DND-41 (cell line): ENCODE measurements around the gene ADCY2.

ENCODE experiments used
- ATAC-seq: fragments of 200-7000 bp; cut with Tn5 transposase; 3 replicates; pipeline ENCODE4 v1.9.1; 2021; ENCODE audit warnings: low read depth; ENCODE audit not compliant: insufficient read depth
- DNase-seq: peaks from one replicate; pipeline ENCODE4 v3.0.0-alpha.2; 2020
- H2AFZ ChIP-seq: 2 replicates; pipeline ENCODE4 v1.6.0; 2012; ENCODE audit warnings: low read depth, low read length
- H3K27ac ChIP-seq: 2 replicates; pipeline ENCODE4 v1.5.1; 2012; ENCODE audit warnings: low read length, inconsistent platforms
- H3K27me3 ChIP-seq: fragments of 200-600 bp; sonication (generic); 2 replicates; pipeline ENCODE4 v1.6.0; 2012; ENCODE audit warnings: low read length, mild to moderate bottlenecking, inconsistent platforms; ENCODE audit not compliant: insufficient read depth, poor library complexity
- H3K36me3 ChIP-seq: 2 replicates; pipeline ENCODE4 v1.5.1; 2012; ENCODE audit warnings: low read length, inconsistent platforms; ENCODE audit not compliant: insufficient read depth
- H3K4me1 ChIP-seq: 2 replicates; pipeline ENCODE4 v1.5.1; 2012; ENCODE audit warnings: mild to moderate bottlenecking, low read length; ENCODE audit not compliant: insufficient read depth
- H3K4me2 ChIP-seq: 2 replicates; pipeline ENCODE4 v1.6.0; 2012; ENCODE audit warnings: mild to moderate bottlenecking, moderate library complexity, low read length, inconsistent platforms; ENCODE audit not compliant: insufficient read depth
- H3K4me3 ChIP-seq, 2 experiments: fragments of 200-600 bp in 1 of 2; shearing (Covaris generic) in 1 of 2; 2 replicates each; pipeline ENCODE4 v1.5.1; 2012 to 2016; ENCODE audit warnings: inconsistent platforms in 2 of 2, low read length in 2 of 2, mild to moderate bottlenecking in 2 of 2, low read depth in 1 of 2, moderate library complexity in 1 of 2
- H3K79me2 ChIP-seq: 2 replicates; pipeline ENCODE4 v1.6.0; 2012; ENCODE audit warnings: low read length, inconsistent platforms; ENCODE audit not compliant: insufficient read depth
- H3K9ac ChIP-seq: 2 replicates; pipeline ENCODE4 v1.6.0; 2012; ENCODE audit warnings: low read depth, mild to moderate bottlenecking, inconsistent platforms, low read length, moderate library complexity
- H3K9me3 ChIP-seq: 2 replicates; pipeline ENCODE4 v1.5.1; 2012; ENCODE audit warnings: low read length, moderate library complexity, mild to moderate bottlenecking, inconsistent platforms; ENCODE audit not compliant: insufficient read depth, severe bottlenecking
- H4K20me1 ChIP-seq: 2 replicates; pipeline ENCODE4 v1.6.0; 2012; ENCODE audit warnings: low read length; ENCODE audit not compliant: insufficient read depth
- EZH2 ChIP-seq: IDR thresholded peaks from 3 replicates; pipeline ENCODE4 v1.6.1; 2012; ENCODE audit warnings: borderline replicate concordance, low read depth, mild to moderate bottlenecking, moderate library complexity, low read length, inconsistent platforms; ENCODE audit not compliant: severe bottlenecking
- TF ChIP-seq, protein P1 (sequence below): IDR thresholded peaks from 2 replicates; pipeline ENCODE4 v1.5.1; 2012; ENCODE audit warnings: borderline replicate concordance, low read length, moderate library complexity, mild to moderate bottlenecking; ENCODE audit not compliant: poor library complexity, severe bottlenecking; ENCODE audit errors: extremely low read depth

ADCY2 gene

DNA sequence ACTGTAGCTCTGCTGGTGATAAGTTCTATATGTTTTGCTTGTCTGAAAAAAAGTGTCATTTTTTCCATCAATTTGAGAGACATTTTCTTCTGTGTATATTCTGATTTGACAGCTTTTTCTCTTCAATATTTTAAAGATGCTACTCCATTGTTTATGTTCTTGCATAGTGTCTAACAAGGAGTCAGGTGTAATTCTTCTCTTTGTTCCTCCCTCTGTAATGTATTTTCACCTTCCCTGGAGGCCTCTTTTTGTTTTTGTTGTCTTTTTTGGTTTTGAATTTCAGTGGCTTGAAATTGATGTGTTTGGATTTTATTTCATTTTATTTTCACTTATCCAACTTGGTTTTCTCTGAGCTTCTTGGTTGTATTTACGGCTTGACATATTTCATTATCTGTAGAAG, 75.8 kb downstream of the ADCY2 start:
- no peak overlapping the region for H3K27ac ChIP-seq
- H3K9me3 ChIP-seq = peaks cover 5% of the 10 kb centered on the region
- no peaks in the 10 kb centered on the region for H3K4me1 ChIP-seq
- no peaks in the 10 kb centered on the region for H3K36me3 ChIP-seq
- no peak overlapping the region for H3K4me3 ChIP-seq
- ATAC-seq (no peak), DNase-seq (no peak)
- no peaks in the 10 kb centered on the region for H3K79me2 ChIP-seq
- no peaks in the 10 kb centered on the region for H3K27me3 ChIP-seq
- no peaks in the 10 kb centered on the region for H4K20me1 ChIP-seq
- no peak overlapping the region for H3K4me2 ChIP-seq
- no peak overlapping the region for H2AFZ ChIP-seq
- TF ChIP-seq, protein P1, sequence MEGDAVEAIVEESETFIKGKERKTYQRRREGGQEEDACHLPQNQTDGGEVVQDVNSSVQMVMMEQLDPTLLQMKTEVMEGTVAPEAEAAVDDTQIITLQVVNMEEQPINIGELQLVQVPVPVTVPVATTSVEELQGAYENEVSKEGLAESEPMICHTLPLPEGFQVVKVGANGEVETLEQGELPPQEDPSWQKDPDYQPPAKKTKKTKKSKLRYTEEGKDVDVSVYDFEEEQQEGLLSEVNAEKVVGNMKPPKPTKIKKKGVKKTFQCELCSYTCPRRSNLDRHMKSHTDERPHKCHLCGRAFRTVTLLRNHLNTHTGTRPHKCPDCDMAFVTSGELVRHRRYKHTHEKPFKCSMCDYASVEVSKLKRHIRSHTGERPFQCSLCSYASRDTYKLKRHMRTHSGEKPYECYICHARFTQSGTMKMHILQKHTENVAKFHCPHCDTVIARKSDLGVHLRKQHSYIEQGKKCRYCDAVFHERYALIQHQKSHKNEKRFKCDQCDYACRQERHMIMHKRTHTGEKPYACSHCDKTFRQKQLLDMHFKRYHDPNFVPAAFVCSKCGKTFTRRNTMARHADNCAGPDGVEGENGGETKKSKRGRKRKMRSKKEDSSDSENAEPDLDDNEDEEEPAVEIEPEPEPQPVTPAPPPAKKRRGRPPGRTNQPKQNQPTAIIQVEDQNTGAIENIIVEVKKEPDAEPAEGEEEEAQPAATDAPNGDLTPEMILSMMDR = no peak
- TF ChIP-seq EZH2 = no peak
- no peak overlapping the region for H3K9ac ChIP-seq

DNA sequence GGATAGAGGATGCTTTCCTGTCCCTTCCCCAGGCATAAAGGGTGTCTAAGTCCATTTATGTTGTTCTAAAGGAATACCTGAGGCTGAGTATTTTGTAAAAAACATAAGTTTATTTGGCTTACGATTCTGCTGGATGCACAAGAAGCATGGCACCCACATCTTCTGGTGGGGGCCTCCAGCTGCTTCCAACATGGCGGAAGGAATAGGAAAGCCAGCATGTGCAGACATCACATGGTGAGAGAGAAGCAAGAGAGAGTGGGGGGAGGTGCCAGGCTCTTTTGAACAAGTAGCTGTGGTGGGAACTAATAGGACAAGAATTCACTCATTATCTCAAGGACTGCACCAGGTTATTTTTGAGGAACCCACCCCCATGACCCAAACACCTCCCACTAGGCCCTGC, 77.2 kb downstream of the ADCY2 start:
- DNase-seq = no peak
- TF ChIP-seq, protein P1 = no peak
- TF ChIP-seq EZH2 = no peak
- Histone ChIP-seq H3K4me1 (no peaks in the 10 kb centered on the region), H3K9me3 (peaks cover 5% of the 10 kb centered on the region), H3K36me3 (no peaks in the 10 kb centered on the region), H3K27ac (no peak overlapping the region), H3K9ac (no peak overlapping the region), H3K79me2 (no peaks in the 10 kb centered on the region), H4K20me1 (no peaks in the 10 kb centered on the region), H3K27me3 (no peaks in the 10 kb centered on the region), H3K4me2 (no peak overlapping the region), H3K4me3 (no peak overlapping the region), H2AFZ (no peak overlapping the region)
- no peak for ATAC-seq

DNA sequence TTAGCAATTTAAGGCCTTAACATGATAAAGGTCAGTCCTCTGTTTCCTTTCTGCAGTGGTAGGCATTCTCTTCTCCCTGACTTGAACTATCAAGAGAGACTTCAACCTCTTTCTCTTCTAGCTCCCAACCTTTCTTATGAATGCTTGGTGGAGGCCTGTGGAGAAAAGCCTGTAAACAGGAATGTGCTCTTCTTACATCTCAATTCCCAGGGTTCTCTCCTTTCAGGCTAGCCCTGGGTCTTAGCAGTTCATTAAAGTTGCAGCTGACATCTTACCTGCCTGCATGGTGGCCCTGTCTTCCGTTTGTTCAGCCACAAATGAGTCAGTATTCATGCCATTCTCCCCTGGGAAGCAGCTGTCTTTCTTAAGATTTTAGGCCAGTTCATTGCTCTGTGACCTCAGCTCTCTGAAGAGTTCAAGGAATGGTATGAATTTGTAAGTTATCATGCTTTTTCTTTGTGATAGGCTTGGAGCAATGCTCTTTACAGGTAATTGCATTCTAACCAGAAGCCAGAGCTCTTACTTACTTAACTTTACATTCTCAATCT, 77.8 kb downstream of the ADCY2 start:
- DNase-seq (no peak), ATAC-seq (no peak)
- H3K4me1 ChIP-seq = no peaks in the 10 kb centered on the region
- H3K36me3 ChIP-seq = no peaks in the 10 kb centered on the region
- H3K4me2 ChIP-seq = no peak overlapping the region
- H3K79me2 ChIP-seq = no peaks in the 10 kb centered on the region
- no peak overlapping the region for H3K27ac ChIP-seq
- no peak overlapping the region for H2AFZ ChIP-seq
- H3K4me3 ChIP-seq = no peak overlapping the region
- TF ChIP-seq, protein P1 = no peak
- TF ChIP-seq EZH2 = no peak
- no peak overlapping the region for H3K9ac ChIP-seq
- peaks cover 5% of the 10 kb centered on the region for H3K9me3 ChIP-seq
- H3K27me3 ChIP-seq = no peaks in the 10 kb centered on the region
- H4K20me1 ChIP-seq = no peaks in the 10 kb centered on the region
